ENCODE data around the gene WNK1.

The WNK1 gene

DNA sequence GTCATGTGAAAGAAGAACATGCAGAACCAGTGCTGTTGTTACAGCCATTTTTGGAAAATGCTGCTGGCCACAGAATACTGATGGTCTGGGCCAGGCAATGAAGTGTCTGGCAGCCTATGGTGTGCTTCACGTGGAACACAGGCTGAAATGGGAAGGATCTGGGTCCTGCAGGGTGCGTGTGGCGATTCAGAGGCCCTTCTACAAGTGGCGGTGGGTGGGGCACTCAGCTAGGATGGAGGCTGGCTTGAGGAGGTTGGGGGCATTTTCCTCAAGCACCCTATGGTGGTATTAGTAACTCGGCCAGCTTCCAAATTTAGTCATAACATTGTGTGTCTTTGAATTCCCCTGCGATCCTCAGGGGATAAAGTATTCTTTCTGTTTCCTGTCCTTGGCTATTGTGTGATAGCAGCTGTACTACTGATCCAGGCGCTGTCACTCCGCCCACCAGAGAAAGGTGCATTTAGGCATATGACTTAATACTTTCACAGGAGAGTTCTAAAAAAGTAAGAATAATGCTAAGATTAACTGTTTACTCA, 206.3 kb downstream of the WNK1 start:
- no peak for DNase-seq

All from activated CD4-positive, alpha-beta T cell treated with anti-CD3 and anti-CD28 coated beads, Interleukin-10, Interleukin-2, amounts not matched to agents 100 ng/mL and 50 ng/mL, durations not matched to agents 16 hours and 8 hours (primary cell).